NCI-H2029 (cell line): ENCODE results near the gene LAMC1.
"Not testable (repeated sequence)": the region's sequence is repeated elsewhere in the genome, so short reads cannot be mapped to it uniquely, and the experiment has no call there.

Experiments
- DNase-seq: peaks from one replicate; lab custom pipeline; 2025; lab: John Stamatoyannopoulos, UW

LAMC1 gene

DNA sequence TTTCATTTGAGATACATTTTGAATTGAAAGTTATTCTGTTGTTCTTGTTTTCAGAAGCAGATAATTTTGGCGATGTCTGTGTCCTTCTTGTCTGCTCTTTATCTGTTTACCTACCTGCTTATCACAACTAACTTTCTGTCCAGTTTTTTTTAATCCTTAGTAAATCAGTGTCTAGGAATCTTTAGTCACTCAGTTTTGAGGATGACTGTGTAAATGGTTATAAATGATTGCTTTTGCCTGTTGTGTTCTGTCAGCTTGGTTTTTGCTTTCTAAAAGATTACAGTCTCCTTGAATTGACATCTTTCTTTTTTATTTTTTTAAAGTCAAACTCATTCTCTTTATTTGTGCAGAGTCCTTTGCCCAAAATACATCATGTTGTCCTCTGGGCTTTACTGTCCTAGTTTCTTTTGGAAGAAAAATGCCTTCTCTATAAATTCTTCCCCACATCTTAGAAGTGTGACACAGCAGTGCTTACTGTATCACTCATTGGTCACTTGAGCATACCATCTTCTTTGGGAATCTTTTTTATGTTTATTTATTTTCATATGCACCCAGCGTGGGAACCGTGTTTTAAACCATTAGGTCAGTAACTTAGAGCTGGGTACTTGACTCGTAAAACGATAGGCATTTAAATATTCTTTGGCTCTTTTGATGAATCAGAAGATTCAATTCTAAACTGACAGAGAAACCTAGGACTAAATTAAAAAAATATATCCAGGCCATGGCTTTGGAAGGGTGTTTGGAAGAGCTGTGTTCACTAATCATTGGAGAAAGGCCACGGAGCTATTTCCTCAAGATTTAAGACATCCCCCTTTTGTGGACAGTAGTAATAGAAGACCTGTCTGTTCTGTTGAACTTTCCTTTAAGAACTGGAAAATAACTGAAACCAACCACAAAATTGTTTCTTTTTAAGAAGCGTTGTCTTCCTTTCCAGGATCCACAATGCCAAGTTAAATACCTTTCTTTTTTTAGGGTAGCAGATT is 20.9 kb downstream of the LAMC1 start:
- DNase-seq, result no peak

DNA sequence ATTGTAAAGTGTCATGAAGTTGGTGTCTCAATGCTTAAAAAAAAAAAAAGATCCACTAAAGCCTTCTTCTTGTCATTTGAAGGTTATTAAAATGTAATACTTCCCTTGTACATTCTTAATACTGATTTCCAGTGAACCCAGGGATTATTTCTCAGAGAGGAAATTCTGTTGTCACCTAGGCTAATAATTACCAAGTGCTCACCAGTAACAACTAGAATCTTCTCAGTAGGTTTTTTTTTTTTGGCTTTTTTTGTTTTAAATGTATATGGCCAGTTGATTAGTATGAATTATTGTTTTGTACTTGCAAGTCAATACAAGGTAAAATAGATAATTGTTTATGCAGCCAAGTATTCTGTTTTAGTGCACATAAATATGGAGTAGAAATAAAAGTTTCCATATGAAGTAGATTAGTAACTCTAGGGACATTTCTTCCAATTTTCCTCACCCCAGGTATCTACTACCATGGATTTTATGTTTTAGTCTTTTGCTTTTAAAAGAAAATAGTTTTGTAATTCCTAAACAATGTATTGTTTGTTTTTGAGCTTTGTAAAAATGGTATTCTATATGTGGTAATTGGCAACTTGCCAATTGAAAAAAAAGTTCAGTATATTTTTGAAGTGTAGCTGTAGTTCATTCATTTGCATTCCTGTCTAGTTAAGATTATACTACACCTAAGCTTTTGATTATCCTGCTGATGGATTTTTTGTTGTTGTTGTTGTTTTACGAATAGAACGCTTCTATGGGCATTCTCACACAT is 21.9 kb downstream of the LAMC1 start:
- no peak for DNase-seq

DNA sequence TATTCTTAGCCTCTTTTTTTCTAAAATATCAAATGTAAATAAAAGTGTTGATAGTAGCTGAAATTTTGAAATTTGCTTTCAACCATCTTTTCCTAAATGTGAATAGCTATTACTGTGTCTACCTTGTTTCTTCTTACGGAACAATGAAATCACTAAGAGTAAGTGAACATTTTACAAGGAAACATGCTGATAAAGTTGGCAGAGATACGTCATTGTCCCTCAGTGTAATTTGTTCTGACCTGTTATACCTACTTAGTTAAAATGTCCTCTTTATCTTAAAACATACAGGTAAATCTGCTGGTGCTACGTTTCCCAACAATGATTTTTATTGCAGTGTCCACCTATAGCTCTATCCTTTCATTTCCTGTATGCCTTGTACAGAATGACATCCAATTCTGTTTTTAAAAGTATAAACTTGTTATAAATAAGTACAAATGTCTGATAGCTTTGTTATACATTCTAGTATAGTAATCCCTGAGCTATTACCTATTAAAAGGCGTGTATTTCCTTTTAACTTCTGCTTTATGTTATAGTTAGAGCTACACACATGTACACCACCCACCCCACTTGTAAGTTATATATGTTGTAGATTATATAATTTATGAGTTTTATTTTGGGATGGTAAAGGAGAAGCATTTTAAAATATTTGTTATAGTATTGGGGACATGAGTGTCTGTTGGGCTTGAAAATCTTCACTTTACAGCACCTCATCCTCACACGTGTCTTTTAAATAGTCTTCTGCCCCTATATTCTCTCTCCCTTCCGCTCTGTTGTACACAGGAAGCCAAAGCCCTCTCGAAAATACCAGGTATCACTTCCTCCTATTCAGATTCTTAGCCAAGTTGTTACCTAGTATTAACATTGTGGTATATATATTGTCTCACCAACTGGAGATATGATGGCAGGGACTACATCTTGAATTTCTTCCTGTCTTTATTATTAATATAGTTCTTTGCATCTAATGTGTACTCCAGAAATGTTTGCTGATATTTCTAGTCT is 25.2 kb downstream of the LAMC1 start:
- no peak for DNase-seq

DNA sequence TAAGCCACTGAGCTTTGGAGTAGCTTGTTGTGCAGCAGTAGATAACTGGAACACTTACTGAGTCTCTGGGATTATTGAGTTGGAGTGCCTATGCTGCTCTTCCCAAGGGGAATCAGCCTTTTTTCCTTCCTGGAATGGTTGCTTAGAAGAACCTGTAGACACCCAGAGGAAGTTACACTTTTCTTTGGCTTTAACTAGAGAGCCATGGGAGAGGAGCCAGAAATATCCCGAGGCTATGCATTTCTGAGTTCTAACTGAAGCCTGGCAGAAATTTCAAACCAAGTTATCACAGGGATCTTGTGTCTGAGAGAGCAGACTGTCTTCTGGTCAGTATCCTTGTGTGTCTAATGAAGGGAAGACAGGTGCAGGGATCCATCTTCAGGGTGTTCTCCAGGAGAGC is 28.3 kb downstream of the LAMC1 start:
- no peak for DNase-seq

DNA sequence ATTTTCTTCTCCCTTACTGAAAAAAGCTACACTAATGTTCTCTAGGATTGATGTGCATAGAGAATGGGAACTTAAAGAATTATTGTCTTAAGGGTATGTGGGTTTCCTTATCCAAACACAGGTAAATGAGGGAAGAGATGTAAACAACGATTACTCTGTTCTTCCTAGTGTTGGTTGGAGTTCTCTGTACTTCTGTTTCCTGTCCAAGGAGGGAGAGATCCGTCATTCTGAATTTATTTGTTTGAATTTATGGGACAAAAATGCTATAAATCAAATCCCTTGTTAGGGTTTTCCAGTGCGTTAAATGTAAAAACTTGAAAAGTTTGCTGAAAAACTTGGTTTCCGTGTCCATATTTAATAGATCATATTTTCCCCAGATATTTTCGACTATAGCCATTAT is 29.6 kb downstream of the LAMC1 start:
- no peak for DNase-seq

DNA sequence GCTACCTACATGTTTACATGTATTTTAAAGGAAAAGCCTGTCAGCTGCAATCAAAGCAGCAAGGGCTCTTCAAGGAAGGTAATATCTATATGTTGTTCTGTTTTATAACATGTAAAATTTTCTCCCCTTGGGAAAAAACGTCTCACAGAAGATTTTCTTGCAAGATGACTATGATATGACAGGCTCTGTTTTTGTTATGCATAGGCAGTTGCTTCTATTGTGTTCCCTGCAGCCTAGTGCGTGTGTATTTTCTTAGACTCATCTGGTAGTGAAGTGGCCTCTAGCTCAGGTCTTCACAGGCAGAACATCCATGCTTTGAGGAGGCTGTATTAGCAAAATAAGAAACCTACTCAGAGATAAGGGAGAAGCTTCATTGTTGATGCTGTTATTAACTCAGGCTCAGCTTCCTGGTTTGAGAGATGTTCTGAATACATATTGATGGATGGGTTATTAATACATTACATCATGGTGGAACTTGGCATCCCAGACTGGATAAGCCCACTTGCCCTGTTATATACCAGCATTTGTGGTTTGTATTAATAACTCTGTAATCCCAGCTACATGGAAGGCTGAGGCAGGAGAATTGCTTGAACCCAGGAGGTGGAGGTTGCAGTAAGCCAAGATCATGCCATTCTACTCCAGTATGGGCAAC is 35.8 kb downstream of the LAMC1 start:
- DNase-seq, result no peak

DNA sequence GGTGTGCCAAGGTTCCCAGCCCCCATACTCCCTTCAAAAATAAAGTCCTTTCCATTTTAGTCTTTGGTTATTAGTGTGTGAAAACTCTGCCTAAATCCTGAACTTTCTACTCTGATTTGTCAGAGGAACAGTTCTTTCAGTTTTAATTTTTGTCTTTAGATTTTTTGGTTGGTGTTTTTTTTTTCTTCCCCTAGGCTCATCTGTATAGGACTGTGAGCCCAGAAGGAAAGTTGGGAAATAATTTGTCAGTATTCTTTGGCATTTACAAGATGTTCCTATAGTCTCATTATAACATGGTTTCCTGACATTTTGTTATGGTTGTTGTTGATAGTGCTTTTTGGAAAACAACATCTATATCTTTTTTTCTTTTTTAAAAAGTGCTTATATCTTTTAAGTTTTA is 38.0 kb downstream of the LAMC1 start:
- no peak for DNase-seq

DNA sequence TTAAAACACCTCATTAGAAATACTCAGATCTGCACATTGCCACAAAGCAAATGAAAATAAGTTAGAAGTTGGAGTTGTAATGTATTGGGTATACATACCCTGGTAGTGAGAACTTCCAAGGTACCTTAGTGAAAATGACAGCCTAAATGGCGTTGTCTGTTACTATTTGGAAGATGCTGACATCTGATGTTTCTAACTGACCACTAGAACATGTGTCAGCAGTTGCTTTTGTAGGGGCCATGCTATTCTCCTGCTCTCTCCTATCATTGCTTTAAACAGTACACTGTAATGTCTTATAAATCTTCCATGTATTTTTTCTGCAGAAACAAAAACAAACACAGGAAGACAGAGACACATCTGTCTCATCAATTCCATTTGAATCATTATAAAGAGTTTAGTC is 40.1 kb downstream of the LAMC1 start:
- no peak for DNase-seq

DNA sequence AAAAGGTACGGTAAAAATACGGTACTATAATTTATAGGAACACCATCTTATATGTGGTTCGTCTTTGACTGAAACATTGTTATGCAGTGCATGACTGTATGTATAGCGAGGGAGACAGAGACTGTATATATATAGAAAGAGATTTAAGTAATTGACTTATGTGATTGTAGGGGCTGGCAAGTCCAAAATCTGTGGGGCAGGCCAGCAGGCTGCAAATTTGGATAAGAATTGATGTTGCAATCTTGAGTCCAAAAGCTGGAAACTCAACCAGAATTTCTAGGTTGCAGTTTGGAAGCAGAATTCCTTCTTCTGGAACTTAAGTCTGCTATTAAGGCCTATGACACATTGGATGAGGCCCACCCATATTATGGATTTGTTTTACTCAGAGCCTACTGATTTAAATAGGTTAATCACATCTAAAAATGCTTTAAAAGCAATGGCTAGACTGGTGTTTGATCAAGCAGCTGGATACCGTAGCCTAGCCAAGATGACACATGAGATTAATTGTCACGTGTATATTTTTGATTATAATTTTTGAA is 42.0 kb downstream of the LAMC1 start:
- no peak for DNase-seq

DNA sequence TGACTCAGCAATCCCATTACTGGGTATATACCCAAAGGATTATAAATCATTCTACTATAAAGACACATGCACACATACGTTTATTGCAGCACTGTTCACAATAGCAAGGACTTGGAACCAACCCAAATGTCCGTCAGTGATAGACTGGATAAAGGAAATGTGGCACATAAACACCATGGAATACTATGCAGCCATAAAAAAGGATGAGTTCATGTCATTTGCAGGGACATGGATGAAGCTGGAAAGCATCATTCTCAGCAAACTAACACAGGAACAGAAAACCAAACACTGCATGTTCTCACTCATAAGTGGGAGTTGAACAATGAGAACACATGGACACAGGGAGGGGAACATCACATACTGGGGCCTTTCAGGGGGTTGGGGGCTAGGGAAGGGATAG is 43.2 kb downstream of the LAMC1 start:
- DNase-seq, result not testable (repeated sequence)

DNA sequence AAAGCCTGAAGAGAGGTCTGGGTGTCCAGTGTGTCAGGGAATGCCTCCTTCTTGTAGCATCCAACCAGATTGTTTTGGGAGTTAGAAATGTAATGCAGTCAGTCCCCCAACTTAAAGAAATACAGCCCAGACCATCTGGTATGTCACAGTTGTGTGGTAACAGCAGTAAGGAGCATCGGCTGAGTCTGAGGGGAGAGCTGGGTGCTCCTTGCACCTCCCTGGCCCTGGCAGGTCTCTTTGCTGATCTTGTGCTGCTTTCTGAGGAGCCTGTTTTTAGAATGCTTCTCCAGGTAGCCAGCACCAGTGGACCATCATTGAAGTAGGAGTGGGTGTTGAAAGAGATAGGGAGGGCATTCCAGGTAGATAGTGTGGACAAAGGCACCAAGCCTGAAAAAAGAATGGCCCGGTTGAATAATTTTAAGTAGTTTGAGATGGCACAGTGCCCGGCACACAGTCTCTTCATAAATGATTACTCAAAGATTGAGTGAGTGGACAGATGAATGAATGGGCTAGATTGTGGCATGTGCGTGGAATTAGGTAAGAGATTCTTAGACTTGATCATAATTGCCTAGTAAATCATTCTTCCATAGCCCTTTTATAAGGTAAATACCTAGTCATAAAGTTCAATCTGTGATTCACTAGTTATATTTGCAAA is 46.5 kb downstream of the LAMC1 start:
- DNase-seq, result peak; percentile 64

DNA sequence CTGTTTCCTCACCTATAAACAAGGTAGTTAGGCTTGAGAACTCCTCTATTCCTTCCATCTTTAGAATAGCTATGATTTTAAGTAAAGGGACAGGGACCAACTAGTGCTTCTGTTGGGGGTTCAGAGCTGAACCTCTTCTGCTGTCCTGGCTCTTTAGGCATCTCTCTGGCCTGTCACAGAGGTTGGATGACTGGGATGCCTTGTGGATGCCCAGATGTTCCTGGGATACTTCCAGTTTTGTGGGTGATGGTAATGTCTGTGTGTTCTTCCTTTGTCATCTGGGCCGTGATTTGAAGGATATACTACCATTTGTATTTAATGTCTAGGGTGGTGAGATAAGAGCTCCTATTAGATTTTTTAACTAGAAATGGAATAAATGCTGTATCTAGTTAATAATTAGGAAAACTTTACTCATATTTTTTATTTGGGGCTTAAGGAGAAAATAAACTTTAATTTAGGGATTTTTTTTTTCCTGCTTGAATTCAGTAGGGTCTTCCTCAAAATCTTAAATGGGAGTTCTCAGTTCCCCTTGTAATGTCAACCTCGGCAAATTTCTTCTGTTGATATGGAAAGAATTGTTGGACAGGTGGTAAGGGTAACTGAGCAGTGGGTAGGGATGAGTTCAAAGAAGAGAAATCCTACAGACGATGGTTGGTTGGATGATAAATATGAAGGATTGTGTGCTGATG is 47.2 kb downstream of the LAMC1 start:
- DNase-seq, result no peak

DNA sequence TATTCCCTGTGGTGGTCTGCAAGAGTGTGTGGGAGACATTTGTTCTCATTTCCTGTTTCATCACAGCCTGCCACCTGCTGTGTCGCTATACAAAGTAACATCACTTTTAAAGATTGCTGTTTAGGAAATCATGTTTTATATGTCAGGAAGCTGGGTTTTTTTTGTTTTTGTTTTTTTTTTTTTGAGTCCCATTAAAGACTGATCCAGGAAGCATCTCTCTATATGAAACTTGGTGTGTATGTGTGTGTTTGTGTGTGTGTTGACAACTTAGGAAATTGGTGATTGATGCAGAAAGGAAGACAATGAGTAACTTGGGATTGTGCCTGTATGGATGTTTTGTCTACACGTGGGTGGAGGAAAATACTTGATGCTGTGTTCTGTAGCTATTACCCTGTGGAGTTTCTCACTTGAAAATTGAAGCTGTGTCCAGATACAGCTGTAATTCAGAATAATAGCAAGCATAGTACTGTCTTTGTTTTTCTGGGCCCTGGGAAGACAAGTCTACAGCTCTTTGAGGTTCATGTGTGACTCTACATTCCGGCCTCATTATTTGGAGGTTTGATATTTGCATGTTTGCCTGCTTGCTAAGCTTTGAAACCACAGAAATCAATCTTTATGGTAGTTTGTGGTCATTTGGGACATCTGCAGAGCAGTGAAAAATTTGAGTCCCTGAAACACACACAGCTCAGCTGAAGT is 47.9 kb downstream of the LAMC1 start:
- DNase-seq, result no peak

DNA sequence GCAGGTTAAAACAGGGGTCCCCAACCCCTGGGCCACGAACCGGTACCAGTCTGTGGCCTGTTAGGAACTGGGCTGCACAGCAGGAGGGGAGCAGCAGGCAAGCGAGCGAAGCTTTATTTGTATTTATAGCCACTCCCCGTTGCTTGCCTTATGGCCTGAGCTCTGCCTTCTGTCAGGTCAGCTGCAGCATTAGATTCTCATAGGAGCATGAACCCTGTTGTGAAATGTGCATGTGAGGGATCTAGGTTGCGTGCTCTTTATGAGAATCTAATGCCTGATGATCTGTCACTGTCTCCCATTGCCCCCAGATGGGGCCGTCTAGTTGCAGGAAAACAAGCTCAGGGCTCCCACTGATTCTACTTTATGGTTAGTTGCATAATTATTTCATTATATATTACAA is 49.4 kb downstream of the LAMC1 start:
- not testable (repeated sequence) for DNase-seq

DNA sequence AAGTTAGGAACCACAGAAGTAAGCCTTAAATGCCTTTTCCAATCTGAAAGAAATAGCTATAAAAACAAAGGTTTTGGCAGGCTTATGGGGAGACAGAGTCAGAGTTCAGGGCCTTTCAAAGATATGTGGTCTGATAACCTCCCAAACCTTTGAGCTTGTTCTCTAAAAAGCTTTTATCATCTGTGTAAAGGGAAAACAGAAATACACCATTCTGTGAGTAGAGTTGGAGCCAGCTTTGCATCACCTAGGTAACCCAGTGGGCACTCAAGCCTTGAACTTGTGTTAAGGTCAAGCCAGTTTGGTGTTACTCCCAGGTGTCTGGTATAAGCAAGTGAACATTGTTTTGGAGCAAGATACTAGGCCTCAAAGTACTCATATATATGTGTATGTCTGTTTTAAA is 50.1 kb downstream of the LAMC1 start:
- DNase-seq, result no peak

DNA sequence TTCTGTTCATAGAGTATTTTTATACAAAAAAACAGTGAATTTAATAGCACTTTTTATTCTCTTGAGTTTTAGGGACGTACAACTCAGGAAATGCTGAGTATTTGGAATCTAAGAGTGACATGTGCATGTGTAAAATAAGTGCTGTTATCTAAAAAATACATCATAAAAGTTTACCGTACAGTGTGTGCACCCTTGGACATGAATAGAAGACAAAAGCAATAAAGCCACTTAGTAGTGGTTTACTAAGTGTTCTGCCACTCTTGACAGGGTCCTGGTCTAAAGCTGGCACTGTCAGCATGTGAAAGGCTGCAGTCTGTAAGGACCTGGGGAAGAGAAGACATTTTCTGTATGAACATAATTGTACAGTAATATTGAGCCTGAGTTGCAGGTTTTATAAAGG is 51.0 kb downstream of the LAMC1 start:
- no peak for DNase-seq

DNA sequence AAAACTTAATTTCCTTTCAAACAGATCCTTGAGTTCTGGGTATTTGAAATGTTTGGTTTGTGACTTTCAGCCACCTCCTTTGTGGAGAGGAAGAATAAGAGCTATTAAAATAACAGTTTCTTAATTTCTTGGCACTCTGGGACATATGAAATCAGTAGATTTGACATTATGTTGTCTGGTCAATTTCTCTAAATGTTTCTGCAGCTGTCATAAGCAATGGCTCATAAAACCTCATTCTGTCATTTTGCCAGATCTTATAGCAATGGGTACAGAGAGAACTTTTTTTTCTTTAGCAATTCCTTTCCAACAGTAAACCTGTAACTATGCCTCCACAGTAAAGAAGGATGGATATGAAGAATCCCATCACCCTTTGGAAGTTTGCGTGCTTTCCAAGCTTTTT is 52.6 kb downstream of the LAMC1 start:
- no peak for DNase-seq

DNA sequence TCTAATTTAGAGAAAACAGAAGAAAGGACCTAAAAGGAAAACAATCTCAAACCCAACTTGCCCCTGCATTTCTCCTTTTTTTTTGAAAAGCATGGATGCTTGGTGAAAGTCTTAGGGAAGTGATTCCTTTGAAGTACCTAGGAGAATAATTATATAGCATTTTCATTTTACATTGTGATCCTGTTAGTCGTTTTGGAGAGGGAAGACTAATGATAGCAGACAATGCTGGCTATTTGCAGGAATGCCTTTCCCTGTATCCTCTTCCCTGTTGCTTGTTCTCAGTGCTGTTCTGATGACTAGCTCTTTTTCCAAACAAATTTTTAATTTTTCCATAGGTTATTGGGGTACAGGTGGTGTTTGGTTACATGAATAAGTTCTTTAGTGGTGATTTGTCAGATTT is 53.9 kb downstream of the LAMC1 start:
- no peak for DNase-seq

DNA sequence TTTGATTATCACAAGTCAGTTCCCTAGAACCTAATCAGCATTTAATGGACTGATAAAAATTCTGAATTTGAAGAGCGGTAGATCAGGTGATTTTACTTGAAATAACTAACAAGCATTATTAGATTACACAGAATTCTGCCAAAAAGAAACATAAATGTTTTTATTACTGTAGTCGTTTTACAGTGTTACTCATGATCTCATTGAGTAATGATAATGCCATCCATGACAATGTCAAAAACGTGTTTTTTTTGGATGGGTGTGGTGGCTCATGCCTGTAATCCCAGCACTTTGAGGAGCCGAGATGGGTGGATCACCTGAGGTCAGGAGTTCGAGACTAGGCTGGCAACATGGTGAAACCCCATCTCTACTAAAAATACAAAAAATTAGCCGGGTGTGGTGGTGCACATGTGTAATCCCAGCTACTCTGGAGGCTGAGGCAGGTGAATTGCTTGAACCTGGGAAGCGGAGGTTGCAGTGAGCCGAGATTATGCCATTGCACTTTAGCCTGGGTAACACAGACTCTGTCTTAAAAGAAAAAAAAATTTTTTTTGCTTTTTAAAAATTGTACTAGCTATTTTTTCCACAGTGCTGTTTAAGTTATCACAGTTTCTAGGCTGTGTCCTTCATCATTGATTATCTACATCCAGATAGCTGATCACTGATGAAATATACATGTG is 56.6 kb downstream of the LAMC1 start:
- no peak for DNase-seq
